MG63 (cell line): ENCODE measurements around the gene WNT3A. TPM values are rescaled to one million over a fixed set of nuclear protein-coding genes. Genes with fewer than 3 reads are reported as not detected.

Source experiments
- DNase-seq: peaks from one replicate; pipeline ENCODE4 v3.0.0-alpha.2; 2020
- H3K27me3 ChIP-seq: fragments of 250-450 bp; sonication (Bioruptor Pico); 2 replicates; pipeline ENCODE4 v1.5.1; 2020; ENCODE audit warnings: mild to moderate bottlenecking, moderate library complexity
- H3K36me3 ChIP-seq: fragments of 250-450 bp; sonication (Bioruptor Pico); 2 replicates; pipeline ENCODE4 v1.5.1; 2020; ENCODE audit warnings: mild to moderate bottlenecking, moderate library complexity
- H3K4me3 ChIP-seq: fragments of 250-450 bp; sonication (Bioruptor Pico); 2 replicates; pipeline ENCODE4 v1.5.1; 2020; ENCODE audit warnings: mild to moderate bottlenecking, moderate library complexity
- H3K9me3 ChIP-seq: fragments of 250-450 bp; sonication (Bioruptor Pico); 2 replicates; pipeline ENCODE4 v1.5.1; 2020; ENCODE audit warnings: mild to moderate bottlenecking, moderate library complexity
- total RNA-seq: library from RNA; depleted of rRNA; stranded (reverse); fragments of >200 nt; shearing (Covaris generic); gene quantifications from 2 replicates; pipeline ENCODE4 v1.2.3, GENCODE V29; 2014; ENCODE audit warnings: low replicate concordance

WNT3A gene
- total RNA-seq, 1 experiment from 2014 or later, result not detected

DNA sequence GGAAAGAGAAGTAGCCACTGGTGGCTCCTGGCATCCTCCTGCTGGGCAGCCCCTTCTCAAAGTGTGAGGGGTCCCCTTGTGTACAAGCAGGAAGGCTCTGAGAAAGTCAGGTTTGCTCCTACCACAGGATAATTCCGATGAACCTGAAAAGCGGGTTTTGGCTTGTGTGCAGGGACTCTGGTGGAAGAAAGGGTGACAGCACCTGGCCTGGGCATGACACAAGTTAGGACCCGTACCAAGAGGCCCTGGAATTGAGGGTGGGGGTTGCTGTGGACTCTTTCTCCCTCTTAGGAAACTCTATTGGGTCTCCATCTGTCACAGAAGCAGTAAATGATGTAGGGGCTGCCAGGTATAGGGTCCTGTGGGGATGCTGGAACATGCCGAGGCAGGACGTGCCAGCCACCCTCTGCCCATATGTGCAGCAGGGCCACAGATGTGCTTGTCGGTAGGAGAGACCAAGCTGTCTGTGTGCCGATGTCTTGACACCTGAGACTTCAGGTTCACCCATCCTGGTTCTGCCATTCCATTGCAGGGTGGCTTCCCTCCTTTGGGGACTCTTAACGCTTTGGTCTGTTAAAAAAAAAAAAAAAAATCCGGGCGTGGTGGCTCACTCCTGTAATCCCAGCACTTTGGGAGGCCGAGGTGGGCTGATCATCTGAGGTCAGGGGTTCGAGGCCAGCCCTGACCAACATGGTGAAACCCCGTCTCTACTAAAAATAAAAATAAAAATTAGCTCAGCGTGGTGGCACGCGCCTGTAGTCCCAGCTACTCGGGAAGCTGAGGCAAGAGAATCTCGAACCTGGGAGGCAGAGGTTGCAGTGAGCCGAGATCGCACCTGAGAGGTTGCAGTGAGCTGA, 86.5 kb downstream of the WNT3A start:
- Histone ChIP-seq H3K27me3 (no peaks in the 10 kb centered on the region), H3K9me3 (peaks cover 27% of the 10 kb centered on the region), H3K36me3 (peaks cover 96% of the 10 kb centered on the region), H3K4me3 (no peak overlapping the region)
- no peak for DNase-seq

DNA sequence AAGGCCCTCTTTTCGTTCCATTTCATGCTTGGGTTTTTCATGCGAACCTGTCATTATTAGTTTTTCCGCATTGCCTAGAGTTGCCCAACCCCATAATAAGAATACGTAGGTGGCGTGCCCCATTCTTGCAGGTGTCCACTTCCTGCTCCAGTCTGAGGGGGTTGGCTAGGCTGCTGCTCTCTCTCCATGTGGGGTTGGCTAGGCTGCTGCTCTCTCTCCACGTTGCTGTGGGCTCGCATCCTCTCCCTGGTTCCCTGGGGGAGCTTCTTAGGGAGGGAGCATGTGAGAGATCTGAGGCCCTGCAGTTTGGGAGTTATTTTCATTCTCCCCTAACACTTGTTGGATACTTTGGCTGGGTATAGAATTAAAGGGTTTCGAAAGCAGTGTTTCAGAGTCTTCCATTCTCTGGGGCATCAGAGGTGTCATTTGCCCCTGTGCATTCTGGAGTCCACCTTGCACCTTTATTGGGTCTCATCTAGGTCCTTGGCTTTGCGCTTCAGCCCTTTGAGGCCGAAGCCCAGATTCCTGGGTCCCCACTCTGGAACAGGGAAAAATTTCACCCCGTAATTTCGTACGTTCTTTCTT, 87.7 kb downstream of the WNT3A start:
- Histone ChIP-seq H3K4me3 (no peak overlapping the region), H3K36me3 (peaks cover 96% of the 10 kb centered on the region), H3K9me3 (peaks cover 27% of the 10 kb centered on the region), H3K27me3 (no peaks in the 10 kb centered on the region)
- no peak for DNase-seq

GRCh38 chr1:228095161-228095560, 88.4 kb downstream of the WNT3A start:
- no peaks in the 10 kb centered on the region for H3K27me3 ChIP-seq
- DNase-seq, result no peak
- no peak overlapping the region for H3K4me3 ChIP-seq
- peaks cover 96% of the 10 kb centered on the region for H3K36me3 ChIP-seq
- H3K9me3 ChIP-seq, result peaks cover 27% of the 10 kb centered on the region

- Histone ChIP-seq H3K9me3 (peaks cover 27% of the 10 kb centered on the region), H3K4me3 (no peak overlapping the region), H3K27me3 (no peaks in the 10 kb centered on the region), H3K36me3 (peaks cover 94% of the 10 kb centered on the region)
- DNase-seq, result no peak
These were observed 89.1 kb downstream of the WNT3A start for GRCh38 chr1:228095938-228096337.

DNA sequence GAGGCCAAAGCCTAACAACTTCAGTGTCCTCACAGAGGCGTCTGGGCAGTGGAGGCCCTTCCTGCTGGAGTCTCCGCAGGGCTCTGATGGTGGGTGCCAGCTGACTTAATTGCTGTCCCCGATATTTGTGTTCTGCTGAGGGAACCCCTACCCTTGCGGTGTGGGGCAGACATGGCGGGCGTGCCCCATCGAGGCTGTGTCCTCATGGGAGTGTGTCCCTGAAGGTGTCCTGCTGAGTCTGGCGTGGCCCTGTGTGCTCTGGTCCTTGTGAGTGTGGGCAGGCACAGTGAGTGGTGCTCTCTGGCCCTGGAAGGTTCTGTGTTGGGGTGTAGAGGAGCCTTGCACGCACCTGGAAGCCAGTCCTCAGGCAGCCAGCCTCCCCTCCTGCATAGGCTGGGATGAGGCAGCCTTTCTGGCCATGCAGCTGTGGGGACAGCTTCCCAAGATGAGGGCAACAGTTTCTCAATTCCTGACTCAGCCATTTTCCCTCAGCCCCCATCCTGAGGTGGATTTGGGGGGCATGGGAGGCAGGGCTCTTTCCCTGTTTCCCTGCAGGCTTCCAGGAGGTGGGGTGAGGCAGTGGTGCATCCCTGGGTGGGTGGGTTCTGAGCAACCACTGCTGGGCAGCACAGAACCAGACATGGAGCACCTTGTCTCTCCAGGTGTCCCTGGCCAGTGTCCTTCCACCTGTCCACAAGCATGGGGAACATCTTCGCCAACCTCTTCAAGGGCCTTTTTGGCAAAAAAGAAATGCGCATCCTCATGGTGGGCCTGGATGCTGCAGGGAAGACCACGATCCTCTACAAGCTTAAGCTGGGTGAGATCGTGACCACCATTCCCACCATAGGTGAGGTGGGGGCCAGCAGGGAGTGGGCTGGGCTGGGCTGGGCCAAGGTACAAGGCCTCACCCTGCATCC, 89.9 kb downstream of the WNT3A start:
- Histone ChIP-seq H3K27me3 (no peaks in the 10 kb centered on the region), H3K4me3 (no peak overlapping the region), H3K36me3 (peaks cover 94% of the 10 kb centered on the region), H3K9me3 (peaks cover 27% of the 10 kb centered on the region)
- no peak for DNase-seq

DNA sequence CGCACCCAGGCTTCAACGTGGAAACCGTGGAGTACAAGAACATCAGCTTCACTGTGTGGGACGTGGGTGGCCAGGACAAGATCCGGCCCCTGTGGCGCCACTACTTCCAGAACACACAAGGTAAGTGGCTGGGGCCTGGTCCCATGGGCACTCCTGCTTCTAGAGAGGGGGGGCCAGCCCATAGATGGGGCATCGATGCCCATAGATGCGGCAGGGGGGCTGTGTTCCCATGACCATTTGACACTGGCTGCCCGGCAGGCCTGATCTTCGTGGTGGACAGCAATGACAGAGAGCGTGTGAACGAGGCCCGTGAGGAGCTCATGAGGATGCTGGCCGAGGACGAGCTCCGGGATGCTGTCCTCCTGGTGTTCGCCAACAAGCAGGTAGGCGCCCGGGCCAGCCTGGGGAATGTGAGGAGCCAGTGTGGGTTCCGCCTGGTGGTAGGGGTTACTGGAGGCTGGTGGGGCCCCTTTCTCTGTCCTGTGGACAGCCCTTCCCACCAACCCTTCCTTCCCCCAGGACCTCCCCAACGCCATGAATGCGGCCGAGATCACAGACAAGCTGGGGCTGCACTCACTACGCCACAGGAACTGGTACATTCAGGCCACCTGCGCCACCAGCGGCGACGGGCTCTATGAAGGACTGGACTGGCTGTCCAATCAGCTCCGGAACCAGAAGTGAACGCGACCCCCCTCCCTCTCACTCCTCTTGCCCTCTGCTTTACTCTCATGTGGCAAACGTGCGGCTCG, 90.7 kb downstream of the WNT3A start:
- no peaks in the 10 kb centered on the region for H3K27me3 ChIP-seq
- H3K9me3 ChIP-seq, result peaks cover 21% of the 10 kb centered on the region
- peaks cover 88% of the 10 kb centered on the region for H3K36me3 ChIP-seq
- no peak overlapping the region for H3K4me3 ChIP-seq
- no peak for DNase-seq

- DNase-seq, result no peak
- Histone ChIP-seq H3K4me3 (no peak overlapping the region), H3K27me3 (no peaks in the 10 kb centered on the region), H3K9me3 (peaks cover 14% of the 10 kb centered on the region), H3K36me3 (peaks cover 79% of the 10 kb centered on the region)
These were observed 91.6 kb downstream of the WNT3A start for GRCh38 chr1:228098323-228098931.

DNA sequence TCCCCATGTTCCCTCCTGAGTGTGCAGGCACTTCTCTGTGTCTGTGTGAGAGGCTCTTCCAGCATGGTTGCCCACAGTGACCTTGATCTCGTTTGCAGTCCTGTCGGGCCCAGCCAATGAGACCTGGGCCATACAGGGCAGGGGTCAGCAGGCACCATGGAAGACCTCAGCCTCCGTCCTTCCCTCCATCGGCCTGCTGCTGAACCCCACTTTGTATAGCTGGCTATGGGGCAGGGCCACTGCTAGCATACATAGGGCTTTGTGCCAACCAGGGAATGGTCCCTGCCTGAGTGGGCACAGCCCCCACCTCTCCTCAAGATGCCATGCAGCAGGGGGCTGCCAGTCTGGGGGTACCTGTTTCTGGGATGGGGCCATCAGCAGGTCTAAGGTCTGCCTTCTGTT, 92.5 kb downstream of the WNT3A start:
- no peak for DNase-seq
- Histone ChIP-seq H3K9me3 (peaks cover 7% of the 10 kb centered on the region), H3K27me3 (no peaks in the 10 kb centered on the region), H3K36me3 (peaks cover 71% of the 10 kb centered on the region), H3K4me3 (no peak overlapping the region)

GRCh38 chr1:228100822-228101613, 94.2 kb downstream of the WNT3A start:
- no peaks in the 10 kb centered on the region for H3K9me3 ChIP-seq
- peaks cover 56% of the 10 kb centered on the region for H3K36me3 ChIP-seq
- DNase-seq, result no peak
- H3K27me3 ChIP-seq, result no peaks in the 10 kb centered on the region
- H3K4me3 ChIP-seq, result no peak overlapping the region; the same call in 1 of the 2 replicates

DNA sequence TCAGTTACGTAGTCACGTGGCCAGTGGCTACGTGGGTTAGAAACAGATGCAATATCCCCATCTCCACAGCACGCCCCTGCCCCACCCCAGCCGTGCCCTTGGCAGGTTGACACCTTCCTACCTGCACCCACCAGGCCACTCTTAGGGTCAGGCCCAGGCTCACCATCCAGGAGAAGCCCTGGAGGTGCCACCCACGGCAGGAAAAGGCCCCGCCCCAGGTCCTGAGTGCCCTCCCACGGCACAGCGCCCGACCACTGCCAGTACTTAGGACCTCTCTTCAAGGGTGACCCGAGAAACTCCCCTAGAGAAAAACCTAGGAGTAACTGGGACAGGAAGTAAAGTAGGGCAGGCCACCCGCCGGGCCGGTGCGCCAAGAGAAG, 94.8 kb downstream of the WNT3A start:
- no peaks in the 10 kb centered on the region for H3K9me3 ChIP-seq
- peak overlapping the region; percentile 78 for H3K4me3 ChIP-seq
- no peaks in the 10 kb centered on the region for H3K27me3 ChIP-seq
- DNase-seq, result no peak
- H3K36me3 ChIP-seq, result peaks cover 54% of the 10 kb centered on the region

DNA sequence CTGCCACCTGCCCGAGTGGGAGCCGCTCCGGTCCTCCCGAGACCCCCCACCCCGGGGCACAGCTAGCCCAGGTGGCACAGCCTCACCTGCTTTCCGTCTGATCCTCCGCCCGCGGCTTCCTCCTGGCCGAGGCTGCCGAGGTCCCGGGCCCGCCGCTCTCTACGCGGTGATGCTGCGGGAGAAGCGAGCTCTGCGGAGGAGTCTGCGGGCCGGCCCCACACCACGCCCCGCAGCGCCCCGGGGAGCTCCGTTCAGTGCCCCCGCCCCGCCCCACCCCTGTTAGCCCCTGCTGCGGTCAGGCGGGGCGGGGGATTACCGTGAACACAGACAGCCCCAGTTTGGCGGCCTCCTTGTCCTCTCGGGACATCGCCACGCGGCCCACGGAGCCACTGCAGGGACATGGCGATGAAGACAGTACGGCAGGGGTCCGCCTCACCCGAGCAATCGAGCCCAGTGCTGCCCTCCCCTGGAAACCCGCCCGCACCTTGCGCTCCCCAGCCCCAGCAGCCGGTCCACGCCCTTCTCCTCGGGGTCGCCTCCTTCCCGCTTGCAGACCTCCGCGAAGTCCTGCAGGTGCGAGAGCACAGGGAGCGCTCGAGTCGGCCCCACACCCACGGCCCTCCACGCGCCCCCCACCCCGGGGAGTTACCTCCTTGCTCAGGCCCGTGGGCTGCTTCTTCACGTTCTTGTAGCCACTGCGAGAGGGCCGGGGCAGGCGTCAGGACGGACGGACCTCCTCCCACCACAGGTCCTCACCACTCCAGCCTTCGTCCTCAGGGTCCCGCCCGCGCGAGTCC, 95.4 kb downstream of the WNT3A start:
- peak; percentile 66 for DNase-seq
- Histone ChIP-seq H3K27me3 (no peaks in the 10 kb centered on the region), H3K4me3 (peak overlapping the region; percentile 78), H3K36me3 (peaks cover 54% of the 10 kb centered on the region), H3K9me3 (no peaks in the 10 kb centered on the region)

DNA sequence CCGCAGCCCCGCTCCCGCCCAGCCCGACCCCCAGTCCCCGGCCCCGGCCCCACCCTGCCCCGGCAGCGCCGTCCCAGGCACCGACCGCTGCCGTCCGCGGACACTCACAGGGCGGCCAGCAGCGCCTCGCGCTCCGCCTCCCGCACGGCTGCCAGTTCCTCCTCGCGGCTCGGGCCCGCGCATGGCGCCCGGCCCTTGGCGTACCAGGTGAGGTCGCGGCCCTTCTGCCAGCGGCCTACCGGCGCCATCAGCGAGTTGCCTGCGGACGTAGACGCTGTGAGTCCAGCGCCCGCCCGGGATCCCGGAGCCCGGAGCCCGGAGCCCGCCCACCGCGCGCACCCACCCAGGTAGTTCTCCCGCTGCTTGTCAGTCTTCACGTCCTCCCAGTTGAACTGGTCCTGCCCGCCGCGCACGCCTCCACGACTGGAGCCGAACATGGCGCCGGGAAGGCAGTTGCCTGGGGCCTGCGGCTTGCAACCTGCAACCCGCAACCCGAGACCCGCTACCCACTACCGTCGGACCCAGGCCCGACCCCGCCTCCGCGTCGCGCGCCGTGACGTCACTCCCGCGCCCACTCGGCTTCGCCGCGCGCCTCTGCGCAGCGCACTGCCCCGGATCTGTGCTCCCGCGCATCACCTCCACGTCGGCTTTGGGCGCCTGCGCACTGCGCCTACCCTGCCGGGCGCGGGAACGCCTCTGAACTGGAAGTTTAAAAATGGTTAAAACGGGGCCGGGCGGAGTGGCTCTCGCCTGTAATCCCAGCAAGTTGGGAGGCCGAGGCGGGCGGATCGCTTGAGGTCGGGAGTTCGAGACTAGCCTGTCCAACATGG, 96.2 kb downstream of the WNT3A start, which contains the start of gene C1orf35:
Gene C1orf35, minus strand, starts transcription at position 535 of the 830 bp plus-strand sequence. Its CDS starts 98 bp downstream, at position 437.
- Histone ChIP-seq H3K36me3 (peaks cover 53% of the 10 kb centered on the region), H3K27me3 (no peaks in the 10 kb centered on the region), H3K9me3 (no peaks in the 10 kb centered on the region), H3K4me3 (peak within 1 kb of the TSS; percentile 78)
- peak; percentile 95 for DNase-seq

DNA sequence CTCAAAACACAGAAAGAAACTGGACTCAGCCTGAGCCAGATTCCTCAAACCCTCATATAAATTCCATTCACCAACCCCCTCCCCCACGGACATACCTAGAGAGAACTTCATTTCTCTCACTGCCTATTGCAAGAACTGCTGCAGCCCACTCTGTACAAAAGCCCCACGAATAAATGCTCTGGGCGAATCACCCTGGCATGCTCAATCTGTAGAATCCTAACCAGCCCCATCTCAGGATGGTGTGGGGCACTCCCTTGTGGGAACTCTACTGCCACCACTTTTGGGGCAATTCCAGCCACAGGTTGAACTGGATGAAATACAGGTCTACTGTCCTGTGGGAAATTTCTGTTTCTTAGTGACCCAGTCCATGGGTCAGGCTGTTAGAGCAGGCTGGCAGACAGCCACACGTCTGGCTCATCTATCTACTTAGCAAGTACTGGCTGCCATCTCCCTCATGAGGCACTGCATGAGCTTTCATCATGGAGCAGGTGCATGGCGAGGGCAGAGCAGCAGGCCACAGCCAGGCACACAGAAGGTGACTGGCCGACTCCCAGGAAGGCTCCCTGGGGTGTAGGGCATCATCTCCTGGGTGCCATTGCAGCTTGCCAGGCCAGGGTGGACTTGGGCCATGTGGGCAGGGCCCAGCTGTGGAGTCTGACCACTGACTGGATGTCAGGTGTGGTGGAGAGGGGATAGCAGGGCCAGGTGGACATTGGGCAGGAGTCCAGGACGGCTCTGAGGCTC, 97.9 kb downstream of the WNT3A start:
- Histone ChIP-seq H3K9me3 (no peaks in the 10 kb centered on the region), H3K4me3 (no peak overlapping the region), H3K27me3 (no peaks in the 10 kb centered on the region), H3K36me3 (peaks cover 38% of the 10 kb centered on the region)
- peak; percentile 51 for DNase-seq
